Psoas muscle (tissue), 8 donors: ENCODE measurements around the gene PIGV. TPM values are rescaled to one million over a fixed set of nuclear protein-coding genes. Genes with fewer than 3 reads are reported as not detected.
A peak's percentile ranks its signal among the peaks of the same experiment; 100 is the strongest.

Experiments
- ATAC-seq, 4 donors: fragments of 200-7000 bp; cut with Tn5 transposase; one replicate each; pipeline ENCODE4 v1.9.1; 2020; ENCODE audit warnings: moderate library complexity in 3 of 4, mild to moderate bottlenecking in 2 of 4
- DNase-seq, 2 donors: peaks; one replicate each; pipeline ENCODE4 v3.0.0-alpha.2; 2020
- H3K27ac ChIP-seq: fragments of 200-600 bp; one replicate; pipeline ENCODE4 v1.8.0; 2022
- H3K27me3 ChIP-seq, 3 donors: fragments of 200-600 bp in 1 of 3; one replicate each; pipeline versions ENCODE4 v1.6.1 to v1.8.0; 2013 to 2022; ENCODE audit warnings: low read length in 2 of 3, mild to moderate bottlenecking in 2 of 3, moderate library complexity in 1 of 3; ENCODE audit not compliant: insufficient read depth in 3 of 3
- H3K36me3 ChIP-seq, 2 donors: fragments of 200-600 bp in 1 of 2; one replicate each; pipeline versions ENCODE4 v1.6.1 to v1.8.0; 2013 to 2022; ENCODE audit warnings: low read depth in 1 of 2, mild to moderate bottlenecking in 1 of 2, moderate library complexity in 1 of 2; ENCODE audit not compliant: insufficient read depth in 1 of 2
- H3K4me1 ChIP-seq: fragments of 200-600 bp; one replicate; pipeline ENCODE4 v1.8.0; 2022
- H3K4me3 ChIP-seq: fragments of 200-600 bp; one replicate; pipeline ENCODE4 v1.8.0; 2022; ENCODE audit warnings: mild to moderate bottlenecking
- H3K9me3 ChIP-seq: fragments of 200-600 bp; one replicate; pipeline ENCODE4 v1.8.0; 2022
- CTCF ChIP-seq: fragments of 200-600 bp; IDR thresholded peaks from one replicate; pipeline ENCODE4 v1.8.0; 2022; ENCODE audit warnings: antibody characterized with exemption
- WGBS, 3 donors: extraction: QIAGEN DNeasy Blood & Tissue Kit; methylation state at CpG; one replicate each; pipeline versions ENCODE4 v1.1.6 to v1.1.7; 2013; 5-methylcytosine and 5-hydroxymethylcytosine counted together
- intact Hi-C, 2 donors: fragments of 100-400 bp; cut with DNase I; formaldehyde crosslinking; loops; one replicate each; pipeline versions ENCODE4 v1.11.0 to v1.14.2; 2022
- long read RNA-seq, 2 donors: library from polyadenylated mRNA; unstranded; transcript quantifications; one replicate each; pipeline ENCODE4 v2.0.0, GENCODE V29; 2021
- polyA plus RNA-seq, 3 donors: library from polyadenylated mRNA; stranded (reverse); fragments of 200-250 nt; gene quantifications; one replicate each; pipeline ENCODE4 v1.2.3, GENCODE V29; 2013
- total RNA-seq, 4 donors: library from RNA; stranded (reverse); fragmentation: NEBNext Ultra II Directional in 2 of 4; extraction: Animal tissue kit (Norgen Biotek cat#: 25700) in 2 of 4; gene quantifications; one replicate each; pipeline versions ENCODE4 v1.2.1 to v1.2.4, GENCODE V29; 2021 to 2023
- donor health status: healthy with polysubstance abuse.
- donor health status: DM: no; HTN: no; CAD: no; lungs with moderate emphysema.
- donor health status: Bipolar disorder and iron deficiency.
- donor health status: healthy.
- donor health status: DM: yes; HTN: yes; CAD: no.
- donor health status: DM: no; HTN: no; CAD: no.
- donor health status: DM: no; HTN: no; CAD: no.
- donor health status: DM: yes; HTN: yes; CAD: no.

The PIGV gene
- 1 to 10 TPM; 4.2 to 7.4 (median 5.5) TPM for total RNA-seq
- 1 to 10 TPM; 2.5 to 5.5 (median 3.4) TPM for polyA plus RNA-seq
- long read RNA-seq, donor 1, partial matches to known transcripts: 1 of 8 reads
- long read RNA-seq, donor 1, other reads (novel, unspliced or antisense): 6 of 8 reads
- long read RNA-seq, donor 2, partial matches to known transcripts: 3 of 10 reads
- long read RNA-seq, donor 2, other reads (novel, unspliced or antisense): 6 of 10 reads

- ATAC-seq: peak; percentile 87 to 92 (median 90)
Observed at GRCh38 chr1:26787706-26788514, at the start of gene PIGV. Gene PIGV (plus strand): TSS chr1:26787950. CDS start chr1:26790816, 2,866 bp downstream.

GRCh38 chr1:26739329-26739914, 48.3 kb upstream of the PIGV start:
- peaks cover 20% of the 10 kb centered on the region for H3K4me1 ChIP-seq

More at GRCh38 chr1:26787706-26788514, at the start of gene PIGV:
- Histone ChIP-seq H3K27me3 (no peaks in the 10 kb centered on the region), H3K36me3 (peaks cover under 1 to 16% of the 10 kb centered on the region in 2 donors), H3K4me1 (peaks cover 39% of the 10 kb centered on the region), H3K9me3 (no peaks in the 10 kb centered on the region), H3K4me3 (peak within 1 kb of the TSS; percentile 90), H3K27ac (peak within 1 kb of the TSS; percentile 98)
- 0% methylated on average over 49 to 63 of the region's 63 CpGs for WGBS, 3 donors
- TF ChIP-seq CTCF: no peak
- DNase-seq: peak; percentile 89 to 94
- intact Hi-C loops: loop anchor here (2.0 to 5.0 kb wide), 5 partner anchors 46 to 111 kb away; partner anchors contain the start of gene ARID1A (in 1 of the 2)

GRCh38 chr1:26740023-26740634, 47.6 kb upstream of the PIGV start:
- Histone ChIP-seq H3K4me1 (peaks cover 22% of the 10 kb centered on the region), H3K9me3 (no peaks in the 10 kb centered on the region), H3K36me3 (peaks cover 3 to 70% of the 10 kb centered on the region in 2 donors), H3K4me3 (no peak overlapping the region), H3K27me3 (no peaks in the 10 kb centered on the region), H3K27ac (peak overlapping the region; percentile 34)
- DNase-seq (no peak), ATAC-seq (peak in 2 of 4 donors; percentile 40 to 54)
- intact Hi-C loops: loop anchor here in 1 of 2 donors (5.0 kb wide), 1 partner anchor 47 kb away; the partner anchor contains the start of gene PIGV
- TF ChIP-seq CTCF: no peak
- 24 to 48% (median 30%) methylated on average over 3 of the region's 3 CpGs for WGBS, 3 donors

More at GRCh38 chr1:26739329-26739914, 48.3 kb upstream of the PIGV start:
- Histone ChIP-seq H3K27ac (peak overlapping the region; percentile 34), H3K9me3 (no peaks in the 10 kb centered on the region), H3K4me3 (no peak overlapping the region), H3K36me3 (peaks cover 3 to 73% of the 10 kb centered on the region in 2 donors), H3K27me3 (no peaks in the 10 kb centered on the region)
- 78 to 83% (median 79%) methylated on average over 4 of the region's 4 CpGs for WGBS, 3 donors
- ATAC-seq: no peak
- no peak for DNase-seq
- no peak for TF ChIP-seq CTCF
- intact Hi-C loops: no loop called here

GRCh38 chr1:26740952-26741351, 46.8 kb upstream of the PIGV start:
- peaks cover 3 to 68% of the 10 kb centered on the region in 2 donors for H3K36me3 ChIP-seq
- no peak for TF ChIP-seq CTCF
- H3K4me1 ChIP-seq: peaks cover 22% of the 10 kb centered on the region
- DNase-seq (no peak), ATAC-seq (no peak)
- H3K4me3 ChIP-seq: no peak overlapping the region
- H3K27ac ChIP-seq: no peak overlapping the region
- no peaks in the 10 kb centered on the region for H3K9me3 ChIP-seq
- WGBS, 3 donors: 45 to 68% (median 51%) methylated on average over 5 of the region's 5 CpGs
- intact Hi-C loops: loop anchor here in 1 of 2 donors (5.0 kb wide), 1 partner anchor 46 kb away; the partner anchor contains the start of gene PIGV
- no peaks in the 10 kb centered on the region for H3K27me3 ChIP-seq
